KOPT-K1 (cell line): Measurements from ENCODE around the gene LENG1.

Source experiments
- H3K27ac ChIP-seq: fragments of 200-600 bp; sonication (generic); 2 replicates; pipeline ENCODE4 v1.5.1; 2016; ENCODE audit warnings: antibody characterized with exemption, mild to moderate bottlenecking, low read depth, low read length; ENCODE audit not compliant: poor library complexity, severe bottlenecking
- H3K36me3 ChIP-seq: fragments of 200-600 bp; sonication (generic); 2 replicates; pipeline ENCODE4 v1.5.1; 2017; ENCODE audit warnings: antibody characterized with exemption, mild to moderate bottlenecking, low read length, moderate library complexity; ENCODE audit not compliant: insufficient read depth
- H3K9me3 ChIP-seq: fragments of 200-600 bp; sonication (generic); 2 replicates; pipeline ENCODE4 v1.5.1; 2017; ENCODE audit warnings: antibody characterized with exemption, low read length, mild to moderate bottlenecking; ENCODE audit not compliant: insufficient read depth, poor library complexity, severe bottlenecking

The LENG1 gene

GRCh38 chr19:54160182-54160811, 776 bp upstream of the LENG1 start:
- Histone ChIP-seq H3K36me3 (peaks cover 31% of the 10 kb centered on the region), H3K9me3 (peaks cover 3% of the 10 kb centered on the region), H3K27ac (peak overlapping the region; percentile 77)

- no peaks in the 10 kb centered on the region for H3K9me3 ChIP-seq
- peaks cover 42% of the 10 kb centered on the region for H3K36me3 ChIP-seq
- H3K27ac ChIP-seq: peak overlapping the region; percentile 92
Measured at GRCh38 chr19:54158812-54159351, 639 bp downstream of the LENG1 start.

DNA sequence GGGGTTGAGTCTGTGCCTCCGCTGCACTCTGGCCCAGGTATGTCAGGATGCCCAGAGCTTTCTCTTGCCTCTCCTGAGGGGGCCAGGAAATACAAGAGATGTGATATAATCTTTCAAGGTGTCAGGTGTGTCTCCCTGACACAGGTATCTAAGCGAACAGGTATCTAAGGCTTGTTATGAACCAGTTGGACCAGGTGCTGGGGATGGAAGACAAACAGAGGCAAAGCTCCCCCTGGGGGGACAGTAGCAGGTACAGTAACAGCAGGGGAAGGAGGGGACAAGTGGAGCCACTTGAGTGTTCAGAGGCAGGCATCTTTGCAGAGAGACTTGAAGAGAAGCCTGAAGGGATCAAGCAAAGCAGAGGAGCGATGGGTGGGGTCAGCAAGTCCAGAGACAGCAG, 2.6 kb downstream of the LENG1 start:
- Histone ChIP-seq H3K36me3 (peaks cover 61% of the 10 kb centered on the region), H3K9me3 (no peaks in the 10 kb centered on the region), H3K27ac (peak overlapping the region; percentile 76)

- peak overlapping the region; percentile 76 for H3K27ac ChIP-seq
- no peaks in the 10 kb centered on the region for H3K9me3 ChIP-seq
- H3K36me3 ChIP-seq: peaks cover 66% of the 10 kb centered on the region
Measured at GRCh38 chr19:54156490-54156889, 3.0 kb downstream of the LENG1 start.

DNA sequence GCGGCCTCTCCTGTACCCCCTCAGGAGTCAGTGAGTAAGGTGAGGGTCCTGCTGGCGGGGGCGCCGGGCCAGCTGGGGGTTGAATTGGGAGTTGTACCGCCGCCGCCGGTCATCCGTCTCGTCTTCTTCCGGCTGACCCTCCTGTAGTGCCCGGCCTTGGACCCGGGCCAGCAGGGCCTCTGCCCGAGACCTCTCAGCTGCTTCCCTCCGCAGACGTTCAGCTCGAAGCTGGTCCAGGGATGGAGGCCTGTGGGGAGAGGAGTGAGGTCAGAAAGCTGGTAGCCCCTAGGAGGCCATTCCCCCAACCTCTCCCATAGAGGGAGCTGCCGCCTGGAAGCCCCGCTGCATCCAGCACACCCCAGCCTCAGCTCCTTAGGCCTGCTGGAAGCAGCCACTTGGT, 3.8 kb downstream of the LENG1 start:
- no peaks in the 10 kb centered on the region for H3K9me3 ChIP-seq
- H3K27ac ChIP-seq: peak overlapping the region; percentile 76
- peaks cover 74% of the 10 kb centered on the region for H3K36me3 ChIP-seq

GRCh38 chr19:54154603-54155345, 4.7 kb downstream of the LENG1 start:
- Histone ChIP-seq H3K36me3 (peaks cover 83% of the 10 kb centered on the region), H3K9me3 (no peaks in the 10 kb centered on the region), H3K27ac (peak overlapping the region; percentile 76)

DNA sequence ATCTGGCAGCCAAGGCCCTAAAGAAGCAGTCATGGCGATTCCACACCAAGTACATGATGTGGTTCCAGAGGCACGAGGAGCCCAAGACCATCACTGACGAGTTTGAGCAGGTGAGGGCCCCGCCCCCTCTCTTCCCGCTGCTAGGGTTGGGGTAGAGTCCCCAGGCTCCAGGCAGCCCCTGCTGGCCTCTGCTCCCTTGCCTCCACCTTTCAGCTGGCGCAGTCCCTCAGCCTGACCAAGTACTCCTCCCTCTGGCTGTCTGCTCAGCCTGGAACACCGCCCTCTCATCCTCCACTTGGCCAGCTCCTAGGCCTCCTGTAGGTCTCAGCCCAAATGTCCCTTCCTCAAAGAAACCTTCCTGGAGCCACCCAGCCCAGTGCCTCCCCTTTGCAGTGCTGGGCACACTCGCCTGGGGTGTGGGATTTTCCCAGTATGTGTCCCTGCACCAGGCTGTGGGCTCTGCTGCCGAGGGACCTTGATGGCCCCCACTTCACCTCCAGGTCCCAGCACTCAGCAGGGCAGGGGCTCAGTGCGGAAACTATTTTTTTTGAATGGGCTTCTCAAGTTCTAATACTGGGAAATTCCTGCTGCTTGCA, 5.7 kb downstream of the LENG1 start:
- Histone ChIP-seq H3K9me3 (no peaks in the 10 kb centered on the region), H3K36me3 (peaks cover 92% of the 10 kb centered on the region), H3K27ac (peak overlapping the region; percentile 76)

GRCh38 chr19:54152878-54153524, 6.5 kb downstream of the LENG1 start:
- Histone ChIP-seq H3K27ac (peak overlapping the region; percentile 76), H3K9me3 (no peaks in the 10 kb centered on the region), H3K36me3 (peaks cover 97% of the 10 kb centered on the region)

DNA sequence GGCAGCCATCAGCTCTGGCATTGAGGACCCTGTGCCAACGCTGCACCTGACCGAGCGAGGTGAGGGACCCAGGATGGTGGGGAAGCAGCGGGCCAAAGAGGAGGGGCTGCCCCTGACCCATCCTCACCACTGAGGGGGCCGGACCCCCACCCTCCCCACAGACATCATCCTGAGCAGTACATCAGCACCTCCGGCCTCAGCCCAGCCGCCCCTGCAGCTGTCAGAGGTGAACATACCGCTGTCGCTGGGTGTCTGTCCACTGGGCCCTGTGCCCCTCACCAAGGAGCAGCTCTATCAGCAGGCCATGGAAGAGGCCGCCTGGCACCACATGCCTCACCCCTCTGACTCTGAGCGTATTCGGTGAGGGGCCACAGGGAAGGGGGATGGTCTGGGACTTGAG, 7.3 kb downstream of the LENG1 start:
- H3K9me3 ChIP-seq: no peaks in the 10 kb centered on the region
- H3K27ac ChIP-seq: no peak overlapping the region
- peaks cover 97% of the 10 kb centered on the region for H3K36me3 ChIP-seq

DNA sequence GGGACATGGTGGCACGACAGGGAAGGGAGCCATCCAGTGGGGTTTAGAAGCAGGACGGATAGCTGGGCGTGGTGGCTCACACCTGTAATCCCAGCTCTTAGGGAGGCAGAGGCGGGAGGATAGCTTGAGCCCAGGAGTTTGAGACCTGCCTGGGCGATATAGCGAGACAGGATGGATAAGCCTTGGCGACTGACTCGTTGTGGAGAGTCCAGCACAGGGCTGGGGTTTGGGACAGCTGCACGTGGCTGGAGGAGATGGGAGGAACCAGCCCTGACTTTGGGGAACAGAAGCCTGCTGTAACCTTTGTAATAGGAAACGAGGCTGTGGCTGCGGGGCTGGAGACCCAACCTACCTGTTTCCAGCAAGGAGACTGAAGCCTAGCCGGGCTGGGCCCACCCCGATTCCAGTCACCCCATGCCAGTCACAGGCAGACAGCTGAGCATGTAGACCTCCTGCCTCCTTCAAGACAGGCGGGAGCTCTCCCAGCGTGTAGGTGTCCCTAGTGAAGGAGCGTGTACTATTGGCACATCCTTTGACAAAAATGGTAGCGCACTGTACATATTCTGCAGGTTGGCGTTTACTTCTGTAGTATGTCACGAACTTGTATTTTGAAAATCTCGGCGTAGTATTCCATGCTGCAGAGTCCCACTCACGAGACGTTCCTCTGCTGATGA, 8.0 kb downstream of the LENG1 start:
- H3K36me3 ChIP-seq: peaks cover 97% of the 10 kb centered on the region
- H3K9me3 ChIP-seq: no peaks in the 10 kb centered on the region
- H3K27ac ChIP-seq: no peak overlapping the region

- Histone ChIP-seq H3K9me3 (no peaks in the 10 kb centered on the region), H3K27ac (no peak overlapping the region), H3K36me3 (peaks cover 100% of the 10 kb centered on the region)
Measured at GRCh38 chr19:54149021-54149812, 10.3 kb downstream of the LENG1 start.

DNA sequence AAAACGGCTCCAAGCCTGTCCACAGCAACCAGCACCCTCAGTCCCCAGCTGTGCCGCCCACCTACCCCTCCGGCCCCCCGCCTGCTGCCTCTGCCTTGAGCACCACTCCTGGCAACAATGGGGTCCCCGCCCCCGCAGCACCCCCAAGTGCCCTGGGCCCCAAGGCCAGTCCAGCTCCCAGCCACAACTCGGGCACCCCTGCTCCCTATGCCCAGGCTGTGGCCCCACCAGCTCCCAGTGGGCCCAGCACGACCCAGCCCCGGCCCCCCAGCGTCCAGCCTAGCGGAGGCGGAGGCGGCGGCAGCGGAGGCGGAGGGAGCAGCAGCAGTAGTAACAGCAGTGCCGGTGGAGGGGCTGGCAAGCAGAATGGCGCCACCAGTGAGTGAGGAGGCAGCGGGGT, 11.4 kb downstream of the LENG1 start:
- Histone ChIP-seq H3K9me3 (no peaks in the 10 kb centered on the region), H3K27ac (no peak overlapping the region), H3K36me3 (peaks cover 100% of the 10 kb centered on the region)

DNA sequence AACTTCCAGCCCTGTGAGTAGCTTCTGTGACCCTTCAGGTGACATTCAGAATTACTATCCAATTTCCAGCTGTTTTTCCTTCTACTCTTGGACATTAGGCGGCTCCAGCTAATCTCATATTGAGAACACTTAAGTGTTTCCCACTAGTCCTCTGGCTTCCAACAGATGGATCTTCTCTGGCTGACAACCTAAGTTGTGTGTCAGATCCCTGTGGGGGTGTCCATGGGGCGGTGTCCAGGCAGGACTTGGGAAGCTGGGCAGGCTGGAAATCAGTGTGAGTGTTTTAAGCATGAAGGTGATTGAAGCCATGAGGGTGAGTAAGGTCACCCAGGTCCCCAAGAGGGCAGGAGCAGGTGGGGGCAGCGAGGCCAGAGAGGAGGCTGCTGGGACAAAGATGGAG, 11.8 kb downstream of the LENG1 start:
- peaks cover 100% of the 10 kb centered on the region for H3K36me3 ChIP-seq
- H3K9me3 ChIP-seq: no peaks in the 10 kb centered on the region
- H3K27ac ChIP-seq: no peak overlapping the region

DNA sequence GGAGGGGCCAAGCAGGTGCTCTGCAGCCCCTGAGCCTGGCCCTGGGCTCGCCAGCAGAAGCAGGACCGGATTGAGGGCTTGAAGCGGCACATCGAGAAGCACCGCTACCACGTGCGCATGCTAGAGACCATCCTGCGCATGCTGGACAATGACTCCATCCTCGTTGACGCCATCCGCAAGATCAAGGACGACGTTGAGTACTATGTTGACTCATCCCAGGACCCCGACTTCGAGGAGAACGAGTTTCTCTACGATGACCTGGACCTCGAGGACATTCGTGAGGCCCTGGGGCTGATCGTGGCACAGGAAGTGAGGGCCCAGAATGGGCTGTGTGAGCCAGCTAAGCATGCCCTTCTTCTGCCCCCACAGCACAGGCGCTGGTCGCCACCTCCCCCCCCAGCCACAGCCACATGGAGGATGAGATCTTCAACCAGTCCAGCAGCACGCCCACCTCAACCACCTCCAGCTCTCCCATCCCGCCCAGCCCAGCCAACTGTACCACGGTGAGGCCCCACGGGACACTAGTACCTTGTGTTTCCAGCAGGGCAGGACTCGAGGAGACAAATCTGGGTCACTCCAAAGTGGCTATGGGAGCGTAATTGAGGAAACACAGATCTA, 13.9 kb downstream of the LENG1 start:
- no peaks in the 10 kb centered on the region for H3K9me3 ChIP-seq
- peaks cover 100% of the 10 kb centered on the region for H3K36me3 ChIP-seq
- H3K27ac ChIP-seq: no peak overlapping the region
